GM19023 (cell line): ENCODE measurements around the gene MKRN3.
"Not testable (repeated sequence)": the region's sequence is repeated elsewhere in the genome, so short reads cannot be mapped to it uniquely, and the experiment has no call there.

Experiments used
- ATAC-seq: cut with Tn5 transposase; IDR thresholded peaks from one replicate; pipeline ENCODE4 v1.9.1; 2021; ENCODE audit warnings: mild to moderate bottlenecking, moderate library complexity; ENCODE audit not compliant: unreplicated experiment

Gene MKRN3

GRCh38 chr15:23588268-23588667, 22.8 kb downstream of the MKRN3 start:
- no peak for ATAC-seq

- no peak for ATAC-seq
These were observed 23.5 kb downstream of the MKRN3 start for GRCh38 chr15:23589012-23589411.

GRCh38 chr15:23594252-23594770, 28.8 kb downstream of the MKRN3 start:
- no peak for ATAC-seq

- no peak for ATAC-seq
These were observed 29.9 kb downstream of the MKRN3 start for GRCh38 chr15:23595368-23595767.

- no peak for ATAC-seq
These were observed 31.3 kb downstream of the MKRN3 start for GRCh38 chr15:23596736-23597135.

GRCh38 chr15:23597278-23597677, 31.8 kb downstream of the MKRN3 start:
- not testable (repeated sequence) for ATAC-seq

GRCh38 chr15:23599053-23599452, 33.6 kb downstream of the MKRN3 start:
- ATAC-seq: no peak

GRCh38 chr15:23602124-23602523, 36.6 kb downstream of the MKRN3 start:
- no peak for ATAC-seq

- ATAC-seq: no peak
These were observed 40.8 kb downstream of the MKRN3 start for GRCh38 chr15:23606226-23606625.

GRCh38 chr15:23616536-23616935, 51.1 kb downstream of the MKRN3 start:
- ATAC-seq: no peak
